Astrocyte (in vitro differentiated cells and primary cell): ENCODE results near the gene PRDX1.

Experiments used
- CTCF ChIP-seq: IDR thresholded peaks from 2 replicates; pipeline ENCODE4 v1.5.1; 2011; ENCODE audit warnings: low read depth, mild to moderate bottlenecking, inconsistent platforms, low read length, moderate library complexity; ENCODE audit not compliant: insufficient read depth
- EZH2 ChIP-seq: IDR thresholded peaks from 2 replicates; pipeline ENCODE4 v1.6.1; 2012; ENCODE audit warnings: mild to moderate bottlenecking, low read length, inconsistent platforms; ENCODE audit not compliant: insufficient read depth

GRCh38 chr1:45465277-45465676 lies 56.4 kb downstream of the PRDX1 start:
- no peak for TF ChIP-seq CTCF
- no peak for TF ChIP-seq EZH2
